ENCODE measurements around the gene PER1.

The PER1 gene

DNA sequence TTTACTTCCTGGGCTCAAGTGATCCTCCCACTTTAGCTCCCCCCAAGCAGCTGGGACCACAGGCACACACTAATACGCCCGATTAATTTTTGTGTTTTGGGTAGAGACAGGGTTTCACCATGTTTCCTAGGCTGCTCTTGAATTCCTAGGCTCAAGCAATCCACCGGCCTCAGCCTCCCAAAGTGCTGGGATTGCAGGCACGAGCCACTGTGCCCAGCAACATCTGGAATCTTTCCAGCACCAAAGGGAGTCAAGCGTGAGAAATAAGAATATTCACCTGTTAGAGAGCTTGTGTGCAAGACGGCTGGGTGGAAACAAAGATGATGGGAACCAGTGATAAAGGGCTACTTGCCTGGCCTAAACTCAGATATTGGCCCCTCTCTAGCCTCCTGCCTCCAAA is 50.5 kb downstream of the PER1 start:
- Histone ChIP-seq H3K4me2 (ENCODE audit: low read depth, low read length, poor library complexity, severe bottlenecking) (no peak overlapping the region), H3K9me3 (ENCODE audit: insufficient read depth, low read depth, low read length) (no peaks in the 10 kb centered on the region), H3K9ac (ENCODE audit: low read depth, low read length, poor library complexity, severe bottlenecking) (no peak overlapping the region), H4K20me1 (ENCODE audit: insufficient read depth, low read length, poor library complexity, severe bottlenecking) (no peaks in the 10 kb centered on the region), H3K4me3 (ENCODE audit: low read length, poor library complexity, severe bottlenecking) (no peak overlapping the region), H3K9me2 (replicated peaks; ENCODE audit: low read depth, low read length) (no peaks in the 10 kb centered on the region), H3F3A (ENCODE audit: low read depth) (no peaks in the 10 kb centered on the region), H3K36me3 (ENCODE audit: insufficient read depth, low read length) (no peaks in the 10 kb centered on the region), H3K79me2 (ENCODE audit: insufficient read depth, low read length) (no peaks in the 10 kb centered on the region), H2AFZ (ENCODE audit: low read length) (no peak overlapping the region), H3K27me3 (ENCODE audit: insufficient read depth, low read length, poor library complexity, severe bottlenecking) (no peaks in the 10 kb centered on the region), H3K4me1 (ENCODE audit: insufficient read depth, low read length, poor library complexity, severe bottlenecking) (no peaks in the 10 kb centered on the region)
- no peak for TF ChIP-seq EZH2phosphoT487 (IDR thresholded peaks at IDR 0.05; ENCODE audit: borderline replicate concordance)
- TF ChIP-seq, protein P1, sequence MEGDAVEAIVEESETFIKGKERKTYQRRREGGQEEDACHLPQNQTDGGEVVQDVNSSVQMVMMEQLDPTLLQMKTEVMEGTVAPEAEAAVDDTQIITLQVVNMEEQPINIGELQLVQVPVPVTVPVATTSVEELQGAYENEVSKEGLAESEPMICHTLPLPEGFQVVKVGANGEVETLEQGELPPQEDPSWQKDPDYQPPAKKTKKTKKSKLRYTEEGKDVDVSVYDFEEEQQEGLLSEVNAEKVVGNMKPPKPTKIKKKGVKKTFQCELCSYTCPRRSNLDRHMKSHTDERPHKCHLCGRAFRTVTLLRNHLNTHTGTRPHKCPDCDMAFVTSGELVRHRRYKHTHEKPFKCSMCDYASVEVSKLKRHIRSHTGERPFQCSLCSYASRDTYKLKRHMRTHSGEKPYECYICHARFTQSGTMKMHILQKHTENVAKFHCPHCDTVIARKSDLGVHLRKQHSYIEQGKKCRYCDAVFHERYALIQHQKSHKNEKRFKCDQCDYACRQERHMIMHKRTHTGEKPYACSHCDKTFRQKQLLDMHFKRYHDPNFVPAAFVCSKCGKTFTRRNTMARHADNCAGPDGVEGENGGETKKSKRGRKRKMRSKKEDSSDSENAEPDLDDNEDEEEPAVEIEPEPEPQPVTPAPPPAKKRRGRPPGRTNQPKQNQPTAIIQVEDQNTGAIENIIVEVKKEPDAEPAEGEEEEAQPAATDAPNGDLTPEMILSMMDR (conservative IDR thresholded peaks at IDR 0.05; ENCODE audit: low read length), result no peak

DNA sequence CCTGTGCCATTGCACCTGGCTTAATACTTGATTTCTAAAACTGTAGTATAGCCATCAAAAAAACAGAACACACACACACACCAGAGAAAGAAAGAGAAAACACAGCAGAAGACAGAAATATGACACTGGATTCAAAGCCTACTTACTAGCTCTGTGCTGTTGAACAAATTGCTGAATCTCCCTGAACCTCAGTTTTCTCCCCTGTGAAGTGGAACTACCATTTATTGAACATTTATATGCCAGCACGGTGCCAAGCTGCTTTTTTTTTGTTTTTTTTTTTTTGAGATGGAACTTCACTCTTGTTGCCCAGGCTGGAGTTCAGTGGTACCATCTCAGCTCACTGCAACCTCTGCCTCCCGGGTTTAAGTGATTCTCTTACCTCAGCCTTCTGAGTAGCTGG is 51.4 kb downstream of the PER1 start:
- no peak overlapping the region for H3K4me2 ChIP-seq (ENCODE audit: low read depth, low read length, poor library complexity, severe bottlenecking)
- H3K27me3 ChIP-seq (ENCODE audit: insufficient read depth, low read length, poor library complexity, severe bottlenecking), result no peaks in the 10 kb centered on the region
- no peak overlapping the region for H3K9ac ChIP-seq (ENCODE audit: low read depth, low read length, poor library complexity, severe bottlenecking)
- TF ChIP-seq, protein P1 (conservative IDR thresholded peaks at IDR 0.05; ENCODE audit: low read length), result no peak
- no peak for TF ChIP-seq EZH2phosphoT487 (IDR thresholded peaks at IDR 0.05; ENCODE audit: borderline replicate concordance)
- no peaks in the 10 kb centered on the region for H3K9me3 ChIP-seq (ENCODE audit: insufficient read depth, low read depth, low read length)
- H3F3A ChIP-seq (ENCODE audit: low read depth), result no peaks in the 10 kb centered on the region
- no peaks in the 10 kb centered on the region for H3K36me3 ChIP-seq (ENCODE audit: insufficient read depth, low read length)
- H3K79me2 ChIP-seq (ENCODE audit: insufficient read depth, low read length), result no peaks in the 10 kb centered on the region
- no peaks in the 10 kb centered on the region for H4K20me1 ChIP-seq (ENCODE audit: insufficient read depth, low read length, poor library complexity, severe bottlenecking)
- no peak overlapping the region for H3K4me3 ChIP-seq (ENCODE audit: low read length, poor library complexity, severe bottlenecking)
- no peaks in the 10 kb centered on the region for H3K4me1 ChIP-seq (ENCODE audit: insufficient read depth, low read length, poor library complexity, severe bottlenecking)
- no peaks in the 10 kb centered on the region for H3K9me2 ChIP-seq (replicated peaks; ENCODE audit: low read depth, low read length)
- H2AFZ ChIP-seq (ENCODE audit: low read length), result no peak overlapping the region

DNA sequence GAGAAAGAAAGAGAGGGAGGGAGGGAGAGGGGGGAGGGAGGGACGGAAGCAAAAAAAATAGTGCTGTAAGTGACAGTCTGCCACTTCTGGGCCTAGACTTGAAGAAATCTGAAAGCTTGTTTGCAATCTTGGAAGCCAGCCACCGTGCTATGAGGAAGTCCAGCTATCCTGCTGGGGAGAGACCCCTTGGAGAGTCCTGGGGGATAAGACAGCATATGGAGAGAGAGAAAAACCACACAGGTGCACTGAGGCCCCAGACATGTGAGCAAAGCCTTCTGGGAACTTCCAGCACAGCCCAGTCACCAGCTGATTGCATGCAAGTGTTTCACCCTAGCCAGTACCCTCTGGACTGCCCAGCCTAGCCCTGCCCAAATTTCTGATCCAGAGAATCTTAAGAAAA is 52.1 kb downstream of the PER1 start:
- no peaks in the 10 kb centered on the region for H4K20me1 ChIP-seq (ENCODE audit: insufficient read depth, low read length, poor library complexity, severe bottlenecking)
- H3K27me3 ChIP-seq (ENCODE audit: insufficient read depth, low read length, poor library complexity, severe bottlenecking), result no peaks in the 10 kb centered on the region
- H3K9me3 ChIP-seq (ENCODE audit: insufficient read depth, low read depth, low read length), result no peaks in the 10 kb centered on the region
- 0 out of 2 replicates have a peak overlapping the region, but pooled peaks have one; percentile 49 for H2AFZ ChIP-seq (ENCODE audit: low read length)
- no peaks in the 10 kb centered on the region for H3F3A ChIP-seq (ENCODE audit: low read depth)
- no peaks in the 10 kb centered on the region for H3K9me2 ChIP-seq (replicated peaks; ENCODE audit: low read depth, low read length)
- TF ChIP-seq, protein P1 (conservative IDR thresholded peaks at IDR 0.05; ENCODE audit: low read length), result no peak
- no peak for TF ChIP-seq EZH2phosphoT487 (IDR thresholded peaks at IDR 0.05; ENCODE audit: borderline replicate concordance)
- H3K36me3 ChIP-seq (ENCODE audit: insufficient read depth, low read length), result no peaks in the 10 kb centered on the region
- no peaks in the 10 kb centered on the region for H3K4me1 ChIP-seq (ENCODE audit: insufficient read depth, low read length, poor library complexity, severe bottlenecking)
- no peak overlapping the region for H3K4me3 ChIP-seq (ENCODE audit: low read length, poor library complexity, severe bottlenecking)
- H3K9ac ChIP-seq (ENCODE audit: low read depth, low read length, poor library complexity, severe bottlenecking), result no peak overlapping the region
- H3K79me2 ChIP-seq (ENCODE audit: insufficient read depth, low read length), result no peaks in the 10 kb centered on the region
- H3K4me2 ChIP-seq (ENCODE audit: low read depth, low read length, poor library complexity, severe bottlenecking), result no peak overlapping the region

Measured in Loucy (cell line).